ENCODE measurements around the gene STUB1. TPM values are rescaled to one million over a fixed set of nuclear protein-coding genes. Genes with fewer than 3 reads are reported as not detected.

STUB1 gene
- total RNA-seq, 1 experiment from 2014 or later = 111 TPM

DNA sequence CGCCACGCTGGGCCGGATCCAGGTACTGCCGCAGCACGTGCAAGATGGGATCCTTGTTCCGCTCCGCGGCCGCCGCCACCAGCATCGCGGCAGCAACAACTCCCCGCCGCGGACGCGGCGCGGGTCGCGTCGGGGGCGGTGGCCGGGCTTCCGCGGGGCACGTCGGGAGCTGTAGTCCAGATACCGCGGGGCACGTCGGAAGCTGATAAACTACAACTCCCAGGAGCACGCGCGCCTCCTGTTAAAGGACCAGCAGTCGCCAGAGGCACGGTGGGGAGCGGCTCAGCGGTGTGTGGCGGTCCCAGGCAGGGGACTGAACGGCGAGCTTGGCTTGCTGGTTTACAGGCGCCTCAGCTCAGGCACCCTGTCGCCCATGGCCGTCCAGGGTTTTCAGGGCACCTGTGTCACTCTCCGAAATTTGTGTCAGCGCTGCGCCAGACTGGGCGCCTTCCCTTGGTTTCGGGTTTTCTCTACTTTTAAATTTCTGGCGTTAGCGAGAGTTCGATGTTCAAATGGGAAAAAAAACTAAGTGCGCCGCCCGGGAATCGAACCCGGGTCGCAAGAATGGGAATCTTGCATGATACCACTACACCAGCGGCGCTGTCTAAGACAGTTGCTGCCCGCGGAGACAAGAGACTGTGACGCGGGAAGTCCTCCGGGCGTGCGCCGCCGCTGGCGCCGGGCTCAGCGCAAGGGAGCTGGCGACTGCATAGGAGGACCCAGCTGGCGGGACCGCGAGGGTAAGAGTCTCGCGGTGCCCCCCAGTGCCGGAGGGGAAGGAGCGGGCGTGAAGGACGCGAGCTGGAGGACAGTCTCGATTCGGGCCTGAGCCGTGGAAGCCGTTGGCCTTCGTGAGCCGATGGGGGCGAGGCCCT lies 43.8 kb upstream of the STUB1 start, which contains the start of gene METTL26:
Gene METTL26 (minus strand): TSS at position 100 of the 875 bp plus-strand sequence. CDS start 15 bp downstream, at position 85.
- POLR2A ChIA-PET = interaction anchor here (1.0 to 1.1 kb wide), 2 partner anchors 109 to 235 kb away, joined by 3 to 4 read pairs; partner anchors contain the start of genes CAPN15 and DECR2
- Histone ChIP-seq H4K20me1 (ENCODE audit: insufficient read depth) (no peaks in the 10 kb centered on the region), H3K9me2 (ENCODE audit: insufficient read depth) (no peaks in the 10 kb centered on the region), H3K4me2 (ENCODE audit: low read length) (peak within 1 kb of the TSS; percentile 76), H3K27ac (ENCODE audit: low read depth, low read length) (peak within 1 kb of the TSS; percentile 72), H3K36me3 (ENCODE audit: control insufficient read depth in 1 of 2, insufficient read depth in 2 of 2, low read length in 2 of 2) (no peaks in the 10 kb centered on the region), H3K9ac (ENCODE audit: low read length) (peak within 1 kb of the TSS; percentile 81), H3K9me3 (ENCODE audit: control insufficient read depth in 1 of 2, insufficient read depth in 1 of 2, low read depth in 1 of 2, low read length in 2 of 2) (no peaks in the 10 kb centered on the region), H3K27me3 (ENCODE audit: insufficient read depth, low read length) (no peaks in the 10 kb centered on the region), H3K4me3 (replicated peaks in 1 of 2; ENCODE audit: low read depth in 1 of 2, low read length in 2 of 2) (peak within 1 kb of the TSS; percentile 61 to 67), H3K4me1 (ENCODE audit: control insufficient read depth in 1 of 2, insufficient read depth in 2 of 2, low read length in 2 of 2) (peaks cover 0 to 13% of the 10 kb centered on the region in 2 experiments; a peak in 3 of 4 replicates), H2AFZ (ENCODE audit: low read depth, low read length, poor library complexity, severe bottlenecking) (no peak within 1 kb of the TSS), H3K79me2 (ENCODE audit: insufficient read depth, low read length) (peaks cover 15% of the 10 kb centered on the region; the same call in 1 of the 2 replicates)
- ATAC-seq (peak; percentile 85), DNase-seq (ENCODE audit: low read depth, low spot score) (peak; percentile 63)
- intact Hi-C loops (cut with micrococcal nuclease) = no loop called here
- RAD21 ChIA-PET (ENCODE audit: low non-redundant PET in 1 of 2, low total read pairs in 2 of 2, uncharacterized antibody in 2 of 2, unreplicated experiment in 2 of 2) = no interaction called here
- CTCF ChIA-PET = interaction anchor here (1.4 kb wide), 1 partner anchor 24 kb away, joined by 3 read pairs; no protein-coding TSS in a partner anchor
- no TSS peak for BruUV-seq (replicated peaks)
- TF ChIP-seq EZH2 (IDR thresholded peaks at IDR 0.05) (no peak), CBX3 (IDR thresholded peaks at IDR 0.05; ENCODE audit: low read depth) (no peak), MAX (IDR thresholded peaks at IDR 0.05) (peak; percentile 85), EGR1 (IDR thresholded peaks at IDR 0.05; ENCODE audit: low read depth) (peak; percentile 63), SP1 (IDR thresholded peaks at IDR 0.05; ENCODE audit: low read depth) (peak; percentile 83), ELF1 (IDR thresholded peaks at IDR 0.05; ENCODE audit: borderline replicate concordance, low read depth) (no peak), ZNF274 (IDR thresholded peaks at IDR 0.05; ENCODE audit: low read depth, low read length) (no peak), SIN3A (IDR thresholded peaks at IDR 0.05; ENCODE audit: low read depth) (peak; percentile 72), SRF (IDR thresholded peaks at IDR 0.05; ENCODE audit: low read depth) (no peak), ZBTB33 (IDR thresholded peaks at IDR 0.05; ENCODE audit: extremely low read depth, insufficient replicate concordance, low read length) (no peak), CEBPB (IDR thresholded peaks at IDR 0.05; ENCODE audit: low read depth) (no peak), POLR2A (IDR thresholded peaks at IDR 0.05; ENCODE audit: borderline replicate concordance, extremely low read depth, insufficient read depth, insufficient read length) (peak; percentile 30), EZH2phosphoT487 (IDR thresholded peaks at IDR 0.05; ENCODE audit: borderline replicate concordance) (no peak), JUND (IDR thresholded peaks at IDR 0.05) (no peak), TCF7L2 (IDR thresholded peaks at IDR 0.05; ENCODE audit: borderline replicate concordance, extremely low read depth, insufficient read depth, insufficient read length) (peak; percentile 41), YY1 (IDR thresholded peaks at IDR 0.05; ENCODE audit: extremely low read depth, insufficient replicate concordance, low read depth, low read length) (no peak)
- TF ChIP-seq, protein P1, sequence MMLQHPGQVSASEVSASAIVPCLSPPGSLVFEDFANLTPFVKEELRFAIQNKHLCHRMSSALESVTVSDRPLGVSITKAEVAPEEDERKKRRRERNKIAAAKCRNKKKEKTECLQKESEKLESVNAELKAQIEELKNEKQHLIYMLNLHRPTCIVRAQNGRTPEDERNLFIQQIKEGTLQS (IDR thresholded peaks at IDR 0.05) = no peak; the same call in 1 of the 2 replicates
- TF ChIP-seq, protein P2, sequence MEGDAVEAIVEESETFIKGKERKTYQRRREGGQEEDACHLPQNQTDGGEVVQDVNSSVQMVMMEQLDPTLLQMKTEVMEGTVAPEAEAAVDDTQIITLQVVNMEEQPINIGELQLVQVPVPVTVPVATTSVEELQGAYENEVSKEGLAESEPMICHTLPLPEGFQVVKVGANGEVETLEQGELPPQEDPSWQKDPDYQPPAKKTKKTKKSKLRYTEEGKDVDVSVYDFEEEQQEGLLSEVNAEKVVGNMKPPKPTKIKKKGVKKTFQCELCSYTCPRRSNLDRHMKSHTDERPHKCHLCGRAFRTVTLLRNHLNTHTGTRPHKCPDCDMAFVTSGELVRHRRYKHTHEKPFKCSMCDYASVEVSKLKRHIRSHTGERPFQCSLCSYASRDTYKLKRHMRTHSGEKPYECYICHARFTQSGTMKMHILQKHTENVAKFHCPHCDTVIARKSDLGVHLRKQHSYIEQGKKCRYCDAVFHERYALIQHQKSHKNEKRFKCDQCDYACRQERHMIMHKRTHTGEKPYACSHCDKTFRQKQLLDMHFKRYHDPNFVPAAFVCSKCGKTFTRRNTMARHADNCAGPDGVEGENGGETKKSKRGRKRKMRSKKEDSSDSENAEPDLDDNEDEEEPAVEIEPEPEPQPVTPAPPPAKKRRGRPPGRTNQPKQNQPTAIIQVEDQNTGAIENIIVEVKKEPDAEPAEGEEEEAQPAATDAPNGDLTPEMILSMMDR (IDR thresholded peaks at IDR 0.05 in 2 of 3, conservative IDR thresholded peaks at IDR 0.05 in 1 of 3; ENCODE audit: borderline replicate concordance in 1 of 3, insufficient read depth in 1 of 3, low read depth in 2 of 3, low read length in 2 of 3) = no peak
